CD14-positive monocyte (primary cell): ENCODE measurements around the gene SRRM3. TPM values are rescaled to one million over a fixed set of nuclear protein-coding genes. Genes with fewer than 3 reads are reported as not detected.
"Not testable (repeated sequence)": the region's sequence is repeated elsewhere in the genome, so short reads cannot be mapped to it uniquely, and the experiment has no call there.

Experiments
- DNase-seq, 3 donors: peaks; one replicate each; pipeline ENCODE4 v3.0.0-alpha.2; 2011 to 2022
- H2AFZ ChIP-seq: 2 replicates; pipeline ENCODE4 v1.6.0; 2012; ENCODE audit warnings: mild to moderate bottlenecking, low read depth, low read length, inconsistent platforms; ENCODE audit not compliant: insufficient read depth, poor library complexity, severe bottlenecking
- H3K27ac ChIP-seq, 2 donors: 1 replicate in 1 of 2; 2 replicates in 1 of 2; pipeline ENCODE4 v1.5.1; 2012 to 2013; ENCODE audit warnings: low read length in 2 of 2, control low read depth in 1 of 2, inconsistent platforms in 1 of 2, low read depth in 1 of 2, mild to moderate bottlenecking in 1 of 2
- H3K27me3 ChIP-seq, 2 donors: one replicate each; pipeline versions ENCODE4 v1.6.0 to v1.6.1; 2011 to 2013; ENCODE audit warnings: low read length in 2 of 2; ENCODE audit not compliant: control insufficient read depth in 2 of 2, insufficient read depth in 2 of 2
- H3K36me3 ChIP-seq, 2 donors: replicated peaks in 1 of 2; 1 replicate in 1 of 2; 2 replicates in 1 of 2; pipeline versions ENCODE4 v1.5.1 to v1.6.1; 2012 to 2013; ENCODE audit warnings: low read length in 2 of 2, control low read depth in 1 of 2, inconsistent platforms in 1 of 2, mild to moderate bottlenecking in 1 of 2; ENCODE audit not compliant: insufficient read depth in 2 of 2, control insufficient read depth in 1 of 2
- H3K4me1 ChIP-seq, 2 donors: 1 replicate in 1 of 2; 2 replicates in 1 of 2; pipeline versions ENCODE4 v1.5.1 to v1.6.1; 2012 to 2013; ENCODE audit warnings: low read length in 2 of 2, control low read depth in 1 of 2, inconsistent platforms in 1 of 2, mild to moderate bottlenecking in 1 of 2, moderate library complexity in 1 of 2; ENCODE audit not compliant: insufficient read depth in 2 of 2, control insufficient read depth in 1 of 2
- H3K4me2 ChIP-seq: replicated peaks from 2 replicates; pipeline ENCODE3; 2012; ENCODE audit warnings: low read length, moderate library complexity, mild to moderate bottlenecking; ENCODE audit not compliant: poor library complexity, severe bottlenecking; ENCODE audit errors: extremely low read depth
- H3K4me3 ChIP-seq, 3 experiments: fragments of 200-600 bp in 1 of 3; sonication (generic) in 1 of 3; replicated peaks in 1 of 3; 1 replicate in 2 of 3; 2 replicates in 1 of 3; pipeline ENCODE4 v1.5.1; 2011 to 2013; ENCODE audit warnings: low read length in 3 of 3, mild to moderate bottlenecking in 3 of 3, control low read depth in 2 of 3, low read depth in 2 of 3, inconsistent platforms in 1 of 3, moderate library complexity in 1 of 3
- H3K79me2 ChIP-seq: 2 replicates; pipeline ENCODE4 v1.6.0; 2012; ENCODE audit warnings: mild to moderate bottlenecking, control low read depth, inconsistent platforms, low read length, moderate library complexity; ENCODE audit not compliant: insufficient read depth
- H3K9ac ChIP-seq: 2 replicates; pipeline ENCODE4 v1.6.0; 2017; ENCODE audit warnings: low read length, mild to moderate bottlenecking; ENCODE audit not compliant: insufficient read depth, poor library complexity, severe bottlenecking
- H3K9me3 ChIP-seq, 2 donors: replicated peaks in 1 of 2; 1 replicate in 1 of 2; 2 replicates in 1 of 2; pipeline versions ENCODE4 v1.5.1 to v1.6.1; 2012 to 2013; ENCODE audit warnings: low read length in 2 of 2, control low read depth in 1 of 2; ENCODE audit not compliant: control insufficient read depth in 1 of 2, insufficient read depth in 1 of 2
- H4K20me1 ChIP-seq: 2 replicates; pipeline ENCODE4 v1.6.0; 2012; ENCODE audit warnings: mild to moderate bottlenecking, low read length, control low read depth, moderate library complexity; ENCODE audit not compliant: insufficient read depth
- H3K27ac Mint-ChIP-seq, 7 donors: one replicate each; pipeline ENCODE4 v1.8.0; 2020; ENCODE audit warnings: mild to moderate bottlenecking in 7 of 7, mixed read lengths in 7 of 7, moderate library complexity in 6 of 7, inconsistent platforms in 2 of 7
- H3K27me3 Mint-ChIP-seq, 3 donors: one replicate each; pipeline ENCODE4 v1.8.0; 2021 to 2022; ENCODE audit warnings: low read depth in 3 of 3, mild to moderate bottlenecking in 3 of 3, mixed read lengths in 3 of 3, moderate library complexity in 3 of 3, inconsistent platforms in 1 of 3
- H3K36me3 Mint-ChIP-seq, 2 donors: one replicate each; pipeline ENCODE4 v1.8.0; 2020; ENCODE audit warnings: mixed read lengths in 2 of 2, inconsistent platforms in 1 of 2, mild to moderate bottlenecking in 1 of 2
- H3K4me1 Mint-ChIP-seq: one replicate; pipeline ENCODE4 v1.8.0; 2020; ENCODE audit warnings: mild to moderate bottlenecking, mixed read lengths
- H3K4me3 Mint-ChIP-seq, 2 donors: one replicate each; pipeline ENCODE4 v1.8.0; 2020; ENCODE audit warnings: mild to moderate bottlenecking in 2 of 2, mixed read lengths in 2 of 2, moderate library complexity in 1 of 2
- H3K9me3 Mint-ChIP-seq, 7 donors: one replicate each; pipeline ENCODE4 v1.8.0; 2020 to 2022; ENCODE audit warnings: mixed read lengths in 7 of 7, mild to moderate bottlenecking in 6 of 7, moderate library complexity in 6 of 7, inconsistent platforms in 2 of 7
- CTCF ChIP-seq: fragments of 200-600 bp; IDR thresholded peaks from one replicate; pipeline ENCODE4 v1.8.0; 2022; ENCODE audit warnings: antibody characterized with exemption, mild to moderate bottlenecking
- WGBS: methylation state at CpG from one replicate; pipeline ENCODE4 v1.1.5; 2013; ENCODE audit warnings: missing lambda C conversion rate; ENCODE audit not compliant: insufficient coverage; 5-methylcytosine and 5-hydroxymethylcytosine counted together
- intact Hi-C, 2 donors: fragments of 100-400 bp; cut with micrococcal nuclease; formaldehyde crosslinking; loops; one replicate each; pipeline versions ENCODE4 v1.15.0 to v1.15.1; 2023
- polyA plus RNA-seq, 3 donors: library from polyadenylated mRNA; depleted of rRNA in 1 of 3; unstranded in 2 of 3; stranded (reverse) in 1 of 3; fragments of 300-500 nt in 2 of 3; fragments of >200 nt in 1 of 3; fragmentation: Illumina TruSeq in 2 of 3; gene quantifications; 1 replicate in 2 of 3; 2 replicates in 1 of 3; pipeline ENCODE4 v1.2.3, GENCODE V29; 2012 to 2021

SRRM3 gene
- polyA plus RNA-seq, 3 donors = not detected

DNA sequence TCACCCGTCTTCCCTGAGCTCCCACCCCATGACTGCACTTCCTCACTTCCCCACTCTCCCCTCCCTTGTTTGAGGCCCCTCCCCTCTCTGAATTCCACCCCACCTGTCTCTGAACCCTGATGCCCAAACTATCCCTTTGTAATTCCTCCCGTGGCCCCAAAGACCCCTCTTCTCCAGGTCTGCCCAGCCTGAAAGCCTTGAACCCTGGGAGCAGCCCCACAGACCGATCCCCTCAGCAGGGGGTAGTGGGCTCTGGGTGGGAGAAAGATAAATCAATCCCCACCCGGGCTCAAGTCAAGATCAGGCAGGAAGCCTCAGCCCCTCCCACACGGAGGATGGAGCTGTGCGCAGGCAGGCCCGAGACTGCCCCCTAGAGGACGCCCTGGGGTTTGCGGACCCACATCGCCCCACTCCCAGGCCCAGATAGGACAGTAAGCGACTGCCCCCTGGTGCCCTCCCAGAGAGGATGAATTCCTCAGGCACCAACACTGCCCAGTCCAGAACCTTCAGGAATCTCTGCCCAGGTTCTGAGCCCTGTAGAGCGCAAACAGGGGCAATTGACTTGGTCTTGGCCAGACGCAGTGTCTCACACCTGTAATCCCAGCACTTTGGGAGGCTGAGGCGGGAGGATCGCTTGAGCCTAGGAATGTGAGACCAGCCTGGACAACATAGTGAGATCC, 112.5 kb downstream of the SRRM3 start:
- H3K79me2 ChIP-seq = no peaks in the 10 kb centered on the region
- TF ChIP-seq CTCF = peak; percentile 99
- H3K27me3 ChIP-seq = no peaks in the 10 kb centered on the region
- WGBS = 4% methylated on average over 10 of the region's 15 CpGs
- peaks cover 13 to 19% of the 10 kb centered on the region in 2 donors for H3K4me1 ChIP-seq
- Mint-ChIP-seq H3K4me1 (peaks cover 21% of the 10 kb centered on the region), H3K36me3 (no peaks in the 10 kb centered on the region), H3K27me3 (no peaks in the 10 kb centered on the region), H3K27ac (peak overlapping the region in 1 of 7 donors; percentile 68), H3K9me3 (peaks cover 0 to 3% (median 0%) of the 10 kb centered on the region in 7 donors), H3K4me3 (no peak overlapping the region)
- H3K36me3 ChIP-seq = no peaks in the 10 kb centered on the region
- no peak overlapping the region for H3K4me2 ChIP-seq
- no peak overlapping the region for H3K9ac ChIP-seq
- no peaks in the 10 kb centered on the region for H3K9me3 ChIP-seq
- peak; percentile 92 to 94 (median 93) for DNase-seq
- intact Hi-C loops = loop anchor here (5.0 to 10.0 kb wide), 2 partner anchors 137 to 139 kb away; no protein-coding TSS in a partner anchor
- H2AFZ ChIP-seq = no peak overlapping the region
- H4K20me1 ChIP-seq = peaks cover 5% of the 10 kb centered on the region
- H3K4me3 ChIP-seq = no peak overlapping the region
- no peak overlapping the region for H3K27ac ChIP-seq

GRCh38 chr7:76314740-76315139, 113.0 kb downstream of the SRRM3 start:
- not testable (repeated sequence) for H3K79me2 ChIP-seq, H3K27me3 ChIP-seq, H3K27ac Mint-ChIP-seq, H3K9me3 ChIP-seq, H2AFZ ChIP-seq, H3K4me3 ChIP-seq, H3K36me3 ChIP-seq, DNase-seq, H3K4me2 ChIP-seq, H3K27ac ChIP-seq, H3K36me3 Mint-ChIP-seq, H3K9ac ChIP-seq, H3K27me3 Mint-ChIP-seq, H3K4me3 Mint-ChIP-seq, H3K9me3 Mint-ChIP-seq
- WGBS = 93% methylated on average over 2 of the region's 6 CpGs
- intact Hi-C loops = loop anchor here (5.0 to 10.0 kb wide), 2 partner anchors 137 to 140 kb away; no protein-coding TSS in a partner anchor
- H3K4me1 ChIP-seq = peaks cover 15 to 22% of the 10 kb centered on the region in 2 donors
- H3K4me1 Mint-ChIP-seq = peaks cover 25% of the 10 kb centered on the region
- H4K20me1 ChIP-seq = peaks cover 10% of the 10 kb centered on the region
